Testis (tissue), 2 donors: ENCODE measurements around the gene INSYN2A.

ENCODE experiments used
- CTCF ChIP-seq, 3 experiments: fragments of 450-650 bp in 2 of 3; fragments of 200-600 bp in 1 of 3; sonication (generic) in 1 of 3; IDR thresholded peaks; one replicate each; pipeline ENCODE4 v1.5.1; 2016 to 2019; ENCODE audit warnings: antibody characterized with exemption in 3 of 3, mild to moderate bottlenecking in 2 of 3, moderate library complexity in 1 of 3
- POLR2A ChIP-seq: fragments of 450-650 bp; IDR thresholded peaks from one replicate; pipeline ENCODE4 v1.6.1; 2017; ENCODE audit warnings: antibody characterized with exemption, mild to moderate bottlenecking, moderate library complexity

- TF ChIP-seq CTCF (IDR thresholded peaks at IDR 0.05) (no peak), POLR2A (no peak)
These were observed 16.7 kb downstream of the INSYN2A start for GRCh38 chr10:127179612-127180250.
